SU-DHL-6 (cell line): ENCODE results near the gene LYPD3.
"Not testable (repeated sequence)": the region's sequence is repeated elsewhere in the genome, so short reads cannot be mapped to it uniquely, and the experiment has no call there.

ENCODE experiments used
- H2AFZ ChIP-seq: fragments of 200-600 bp; sonication (generic); 2 replicates; pipeline ENCODE4 v1.6.1; 2014; ENCODE audit warnings: low read depth, mild to moderate bottlenecking, moderate library complexity, mixed read lengths, antibody characterized with exemption, low read length; ENCODE audit not compliant: severe bottlenecking
- H3F3A ChIP-seq: fragments of 200-600 bp; shearing (Covaris generic); 2 replicates; pipeline ENCODE4 v1.6.0; 2016; ENCODE audit warnings: antibody characterized with exemption, mild to moderate bottlenecking; ENCODE audit not compliant: insufficient read depth
- H3K27ac ChIP-seq: fragments of 200-600 bp; sonication (generic); 2 replicates; pipeline ENCODE4 v1.5.1; 2016; ENCODE audit warnings: low read depth, mild to moderate bottlenecking, low read length, moderate library complexity, mixed read lengths
- H3K27me3 ChIP-seq: fragments of 200-600 bp; sonication (generic), shearing (Covaris generic); 2 replicates; pipeline ENCODE4 v1.6.0; 2014; ENCODE audit warnings: mild to moderate bottlenecking, low read length
- H3K36me3 ChIP-seq: fragments of 200-600 bp; sonication (generic); 2 replicates; pipeline ENCODE4 v1.6.1; 2014; ENCODE audit warnings: mild to moderate bottlenecking, low read length, mixed read lengths
- H3K4me2 ChIP-seq: fragments of 300-600, 200-600 bp; shearing (Covaris generic), sonication (generic); 2 replicates; pipeline ENCODE4 v1.6.0; 2014; ENCODE audit warnings: low read length, low read depth, mild to moderate bottlenecking; ENCODE audit not compliant: poor library complexity, severe bottlenecking
- H3K4me3 ChIP-seq: fragments of 200-600 bp; sonication (generic); 2 replicates; pipeline ENCODE4 v1.5.1; 2014; ENCODE audit warnings: antibody characterized with exemption, low read length, mild to moderate bottlenecking, mixed read lengths; ENCODE audit not compliant: insufficient read depth, poor library complexity, severe bottlenecking
- H3K79me2 ChIP-seq: fragments of 200-600 bp; sonication (generic); 2 replicates; pipeline ENCODE4 v1.6.1; 2014; ENCODE audit warnings: mild to moderate bottlenecking, low read length, moderate library complexity; ENCODE audit not compliant: insufficient read depth
- H3K9ac ChIP-seq: fragments of 200-600 bp; sonication (generic); 2 replicates; pipeline ENCODE4 v1.7.0; 2014; ENCODE audit warnings: mild to moderate bottlenecking, low read length
- H3K9me2 ChIP-seq: fragments of 200-600 bp; sonication (generic); replicated peaks from 2 replicates; pipeline ENCODE4 v1.6.1; 2014; ENCODE audit warnings: low read length; ENCODE audit not compliant: insufficient read depth
- H3K9me3 ChIP-seq: fragments of 200-600 bp; sonication (generic); 2 replicates; pipeline ENCODE4 v1.6.1; 2014; ENCODE audit warnings: low read length, mixed read lengths; ENCODE audit not compliant: insufficient read depth
- H4K20me1 ChIP-seq: fragments of 200-600 bp; sonication (generic); 2 replicates; pipeline ENCODE4 v1.6.1; 2014; ENCODE audit warnings: low read depth, mild to moderate bottlenecking, antibody characterized with exemption, low read length, moderate library complexity, mixed read lengths
- CTCF ChIP-seq: fragments of 200-600 bp; sonication (generic); IDR thresholded peaks from one replicate; pipeline ENCODE4 v1.5.1; 2017; ENCODE audit warnings: antibody characterized with exemption, mild to moderate bottlenecking, low read length, moderate library complexity; ENCODE audit not compliant: insufficient read depth, poor library complexity, severe bottlenecking
- EZH2phosphoT487 ChIP-seq: fragments of 200-600 bp; sonication (generic), shearing (Covaris generic); conservative IDR thresholded peaks from 2 replicates; pipeline ENCODE4 v1.6.1; 2018; ENCODE audit warnings: mild to moderate bottlenecking, antibody characterized with exemption, low read length, moderate library complexity, mixed read lengths

The LYPD3 gene

GRCh38 chr19:43465468-43466120 is at the start of gene LYPD3:
TSS of gene LYPD3 (minus strand) at chr19:43465608. CDS start at chr19:43465571, 37 bp downstream.
- Histone ChIP-seq H3K4me2 (peak within 1 kb of the TSS; percentile 44), H3K79me2 (no peaks in the 10 kb centered on the region), H3K36me3 (no peaks in the 10 kb centered on the region), H3F3A (no peaks in the 10 kb centered on the region), H3K9me2 (no peaks in the 10 kb centered on the region), H3K27ac (no peak within 1 kb of the TSS), H4K20me1 (no peaks in the 10 kb centered on the region), H2AFZ (no peak within 1 kb of the TSS), H3K27me3 (no peaks in the 10 kb centered on the region), H3K4me3 (no peak within 1 kb of the TSS), H3K9me3 (no peaks in the 10 kb centered on the region), H3K9ac (no peak within 1 kb of the TSS)
- no peak for TF ChIP-seq EZH2phosphoT487
- TF ChIP-seq CTCF, result no peak

GRCh38 chr19:43512399-43512798 is 47.0 kb upstream of the LYPD3 start:
- not testable (repeated sequence) for H2AFZ ChIP-seq, H3K9ac ChIP-seq, H3K9me2 ChIP-seq, H3K4me3 ChIP-seq, H3K27me3 ChIP-seq, H3K36me3 ChIP-seq, H3F3A ChIP-seq, H3K79me2 ChIP-seq, H3K4me2 ChIP-seq, H3K27ac ChIP-seq, H3K9me3 ChIP-seq, H4K20me1 ChIP-seq

- TF ChIP-seq CTCF (no peak), EZH2phosphoT487 (no peak)
- Histone ChIP-seq H3K9me3 (no peaks in the 10 kb centered on the region), H3K4me3 (no peak overlapping the region)
Measured at GRCh38 chr19:43511324-43511723, 45.9 kb upstream of the LYPD3 start.

GRCh38 chr19:43510713-43511112 is 45.3 kb upstream of the LYPD3 start:
- H3K4me3 ChIP-seq, result no peak overlapping the region
- no peaks in the 10 kb centered on the region for H3K9me2 ChIP-seq
- H3K79me2 ChIP-seq, result no peaks in the 10 kb centered on the region
- no peaks in the 10 kb centered on the region for H3K9me3 ChIP-seq
- no peaks in the 10 kb centered on the region for H3F3A ChIP-seq
- no peak overlapping the region for H3K9ac ChIP-seq
- no peaks in the 10 kb centered on the region for H4K20me1 ChIP-seq
- no peak overlapping the region for H3K27ac ChIP-seq
- no peaks in the 10 kb centered on the region for H3K27me3 ChIP-seq
- no peak overlapping the region for H3K4me2 ChIP-seq
- H3K36me3 ChIP-seq, result no peaks in the 10 kb centered on the region
- H2AFZ ChIP-seq, result no peak overlapping the region
- TF ChIP-seq CTCF (no peak), EZH2phosphoT487 (no peak)

More at GRCh38 chr19:43511324-43511723, 45.9 kb upstream of the LYPD3 start:
- H4K20me1 ChIP-seq, result no peaks in the 10 kb centered on the region
- H3K79me2 ChIP-seq, result no peaks in the 10 kb centered on the region
- no peaks in the 10 kb centered on the region for H3K36me3 ChIP-seq
- H2AFZ ChIP-seq, result no peak overlapping the region
- no peaks in the 10 kb centered on the region for H3F3A ChIP-seq
- no peaks in the 10 kb centered on the region for H3K27me3 ChIP-seq
- no peak overlapping the region for H3K9ac ChIP-seq
- no peak overlapping the region for H3K27ac ChIP-seq
- no peaks in the 10 kb centered on the region for H3K9me2 ChIP-seq
- H3K4me2 ChIP-seq, result no peak overlapping the region
